Esophagus muscularis mucosa (tissue), 4 donors: Measurements from ENCODE around the gene GJC2. TPM values are rescaled to one million over a fixed set of nuclear protein-coding genes. Genes with fewer than 3 reads are reported as not detected.

Experiments used
- DNase-seq: peaks from one replicate; pipeline ENCODE4 v3.0.0-alpha.2; 2017; ENCODE audit errors: extremely low spot score
- H3K27ac ChIP-seq, 4 donors: fragments of 200-600 bp; sonication (generic); replicated peaks in 1 of 4; 1 replicate in 3 of 4; 2 replicates in 1 of 4; pipeline ENCODE4 v1.5.1; 2016 to 2019; ENCODE audit warnings: mild to moderate bottlenecking in 1 of 4
- H3K27me3 ChIP-seq, 4 donors: fragments of 200-600 bp; sonication (generic); one replicate each; pipeline versions ENCODE4 v1.5.1 to v1.6.0; 2016 to 2019
- H3K36me3 ChIP-seq, 4 donors: fragments of 200-600 bp; sonication (generic); one replicate each; pipeline ENCODE4 v1.5.1; 2016 to 2019
- H3K4me1 ChIP-seq, 4 donors: fragments of 200-600 bp; sonication (generic); one replicate each; pipeline ENCODE4 v1.5.1; 2016 to 2019
- H3K4me3 ChIP-seq, 4 donors: fragments of 200-600 bp; sonication (generic); 1 replicate in 2 of 4; 2 replicates in 2 of 4; pipeline ENCODE4 v1.5.1; 2016 to 2019; ENCODE audit warnings: mild to moderate bottlenecking in 4 of 4, moderate library complexity in 1 of 4
- H3K9me3 ChIP-seq, 4 donors: fragments of 200-600 bp; sonication (generic); 1 replicate in 3 of 4; 2 replicates in 1 of 4; pipeline ENCODE4 v1.5.1; 2016 to 2019
- CTCF ChIP-seq, 3 experiments: fragments of 200-600 bp in 2 of 3; fragments of 450-650 bp in 1 of 3; sonication (generic) in 2 of 3; IDR thresholded peaks; one replicate each; pipeline ENCODE4 v1.5.1; 2017 to 2019; ENCODE audit warnings: antibody characterized with exemption in 3 of 3, mild to moderate bottlenecking in 2 of 3, moderate library complexity in 1 of 3
- EP300 ChIP-seq: sonication (generic); formaldehyde crosslinking; IDR thresholded peaks from one replicate; pipeline ENCODE4 v1.6.1; 2017; ENCODE audit warnings: antibody characterized with exemption
- POLR2A ChIP-seq: fragments of 450-650 bp; IDR thresholded peaks from one replicate; pipeline ENCODE4 v1.6.1; 2017; ENCODE audit warnings: antibody characterized with exemption, moderate library complexity, mild to moderate bottlenecking, low read depth
- POLR2AphosphoS5 ChIP-seq, 2 donors: sonication (generic); formaldehyde crosslinking; IDR thresholded peaks; one replicate each; pipeline ENCODE4 v1.6.1; 2017; ENCODE audit warnings: antibody characterized with exemption in 2 of 2
- WGBS: methylation state at CpG from one replicate; pipeline ENCODE4 v1.1.5; 2018; 5-methylcytosine and 5-hydroxymethylcytosine counted together
- intact Hi-C: fragments of 100-400 bp; cut with DNase I; formaldehyde crosslinking; loops from one replicate; pipeline ENCODE4 v1.15.1; 2023
- total RNA-seq, 4 donors: library from RNA; depleted of rRNA; stranded (reverse); fragments of >200 nt; gene quantifications; one replicate each; pipeline versions ENCODE4 v1.1.0 to v1.2.1, GENCODE V29; 2016

Gene GJC2
- total RNA-seq, 4 donors from 2014 or later = 6.0 to 11.3 (median 7.8) TPM

- Histone ChIP-seq H3K4me1 (peaks cover 27 to 63% (median 49%) of the 10 kb centered on the region in 4 donors), H3K27me3 (peaks cover 0 to 22% (median 5%) of the 10 kb centered on the region in 4 donors), H3K4me3 (no peak overlapping the region), H3K27ac (no peak overlapping the region), H3K9me3 (no peaks in the 10 kb centered on the region), H3K36me3 (peaks cover 0 to 6% (median 0%) of the 10 kb centered on the region in 4 donors)
- 82% methylated on average over 14 of the region's 14 CpGs for WGBS
- intact Hi-C loops = no loop called here
- TF ChIP-seq CTCF (IDR thresholded peaks at IDR 0.05) (no peak), POLR2AphosphoS5 (IDR thresholded peaks at IDR 0.05) (no peak), POLR2A (no peak), EP300 (no peak)
- DNase-seq = no peak
Measured at GRCh38 chr1:228159008-228159665, 9.4 kb downstream of the GJC2 start.

- no peak overlapping the region for H3K27ac ChIP-seq
- peaks cover 0 to 22% (median 5%) of the 10 kb centered on the region in 4 donors for H3K27me3 ChIP-seq
- H3K4me1 ChIP-seq = peaks cover 37 to 73% (median 59%) of the 10 kb centered on the region in 4 donors
- no peaks in the 10 kb centered on the region for H3K36me3 ChIP-seq
- TF ChIP-seq POLR2AphosphoS5 (IDR thresholded peaks at IDR 0.05) (no peak), POLR2A (no peak), CTCF (IDR thresholded peaks at IDR 0.05) (no peak), EP300 (no peak)
- no peaks in the 10 kb centered on the region for H3K9me3 ChIP-seq
- WGBS = 78% methylated on average over 11 of the region's 15 CpGs
- intact Hi-C loops = no loop called here
- no peak overlapping the region for H3K4me3 ChIP-seq
- no peak for DNase-seq
Measured at GRCh38 chr1:228160201-228160761, 10.6 kb downstream of the GJC2 start.

- peaks cover 0 to 22% (median 5%) of the 10 kb centered on the region in 4 donors for H3K27me3 ChIP-seq
- no peak for DNase-seq
- TF ChIP-seq POLR2AphosphoS5 (IDR thresholded peaks at IDR 0.05) (no peak), POLR2A (no peak), EP300 (no peak), CTCF (IDR thresholded peaks at IDR 0.05) (no peak)
- H3K4me3 ChIP-seq = no peak overlapping the region
- H3K9me3 ChIP-seq = no peaks in the 10 kb centered on the region
- intact Hi-C loops = no loop called here
- peaks cover 37 to 72% (median 61%) of the 10 kb centered on the region in 4 donors for H3K4me1 ChIP-seq
- H3K27ac ChIP-seq = peak overlapping the region; percentile 65 to 100 (median 83)
- no peaks in the 10 kb centered on the region for H3K36me3 ChIP-seq
- 50% methylated on average over 6 of the region's 7 CpGs for whole genome bisulfite sequencing
Measured at GRCh38 chr1:228161362-228161761, 11.6 kb downstream of the GJC2 start.

- DNase-seq = no peak
- 88% methylated on average over 6 of the region's 9 CpGs for WGBS
- H3K27me3 ChIP-seq = peaks cover 0 to 22% (median 5%) of the 10 kb centered on the region in 4 donors
- peak overlapping the region; percentile 65 to 100 (median 83) for H3K27ac ChIP-seq
- no peak overlapping the region for H3K4me3 ChIP-seq
- H3K4me1 ChIP-seq = peaks cover 40 to 72% (median 63%) of the 10 kb centered on the region in 4 donors
- intact Hi-C loops = no loop called here
- TF ChIP-seq POLR2AphosphoS5 (IDR thresholded peaks at IDR 0.05) = no peak
- no peak for TF ChIP-seq EP300
- H3K9me3 ChIP-seq = no peaks in the 10 kb centered on the region
- no peaks in the 10 kb centered on the region for H3K36me3 ChIP-seq
Measured at GRCh38 chr1:228161866-228162265, 12.1 kb downstream of the GJC2 start.

GRCh38 chr1:228162286-228163006 lies 12.7 kb downstream of the GJC2 start:
- H3K4me3 ChIP-seq = peak overlapping the region in 1 of 4 donors; percentile 20
- peak overlapping the region; percentile 65 to 100 (median 83) for H3K27ac ChIP-seq
- intact Hi-C loops = no loop called here
- DNase-seq = no peak
- peaks cover 46 to 70% (median 64%) of the 10 kb centered on the region in 4 donors for H3K4me1 ChIP-seq
- TF ChIP-seq POLR2AphosphoS5 (IDR thresholded peaks at IDR 0.05) (peak; percentile 22 to 34), CTCF (IDR thresholded peaks at IDR 0.05) (no peak)
- no peaks in the 10 kb centered on the region for H3K9me3 ChIP-seq
- 41% methylated on average over 10 of the region's 14 CpGs for WGBS
- H3K36me3 ChIP-seq = no peaks in the 10 kb centered on the region
- peaks cover 0 to 22% (median 5%) of the 10 kb centered on the region in 4 donors for H3K27me3 ChIP-seq
